Peyer's patch (tissue), 4 donors: ENCODE results near the gene KCNMA1.

ENCODE experiments used
- CTCF ChIP-seq, 6 experiments: fragments of 450-650 bp in 4 of 6; fragments of 200-600 bp in 2 of 6; sonication (generic) in 1 of 6; IDR thresholded peaks; one replicate each; pipeline ENCODE4 v1.5.1; 2017 to 2019; ENCODE audit warnings: antibody characterized with exemption in 6 of 6, mild to moderate bottlenecking in 3 of 6, moderate library complexity in 1 of 6
- POLR2A ChIP-seq, 2 donors: fragments of 450-650 bp; IDR thresholded peaks; one replicate each; pipeline ENCODE4 v1.5.1; 2017; ENCODE audit warnings: antibody characterized with exemption in 2 of 2, mild to moderate bottlenecking in 2 of 2, moderate library complexity in 2 of 2

- TF ChIP-seq CTCF (IDR thresholded peaks at IDR 0.05) (no peak), POLR2A (IDR thresholded peaks at IDR 0.05) (no peak)
Measured at GRCh38 chr10:77226020-77226419, 411.6 kb downstream of the KCNMA1 start.
